ENCODE data around the gene CDH23.

Gene CDH23

DNA sequence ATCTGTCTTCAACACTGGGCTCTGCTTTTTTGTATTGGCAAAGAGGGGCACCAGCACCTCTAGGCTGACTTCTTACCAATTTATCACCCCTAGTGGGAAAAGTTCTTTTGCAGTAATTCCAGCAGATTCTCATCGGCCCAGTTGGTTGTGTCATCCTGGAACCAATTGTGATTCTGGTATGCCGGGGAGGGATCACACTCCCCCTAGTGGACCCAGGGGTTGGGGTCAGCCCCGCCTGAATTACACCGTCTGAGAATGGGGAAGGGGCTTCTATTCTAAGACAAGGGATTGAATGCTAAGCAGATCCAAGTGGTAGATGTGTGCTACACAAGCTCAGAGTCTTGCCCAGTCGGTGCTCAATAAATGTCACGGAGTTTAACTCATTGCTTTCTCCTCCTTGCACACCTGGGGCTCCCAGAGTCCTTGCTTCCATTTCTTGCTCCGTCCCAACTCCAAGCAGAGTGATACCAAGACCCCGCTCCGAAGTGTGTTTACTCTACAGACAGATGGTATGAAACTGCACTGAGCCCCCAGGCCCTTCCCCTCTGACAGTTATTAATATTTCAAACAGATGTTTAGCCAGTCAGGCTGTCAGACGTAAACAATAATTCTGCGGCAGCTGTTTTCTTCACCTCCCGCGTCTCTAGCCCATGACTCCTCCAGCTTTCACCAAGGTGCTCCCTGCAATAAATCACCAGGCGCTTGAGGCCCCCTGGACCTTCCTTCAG, 251.0 kb downstream of the CDH23 start:
- no peak for DNase-seq

DNA sequence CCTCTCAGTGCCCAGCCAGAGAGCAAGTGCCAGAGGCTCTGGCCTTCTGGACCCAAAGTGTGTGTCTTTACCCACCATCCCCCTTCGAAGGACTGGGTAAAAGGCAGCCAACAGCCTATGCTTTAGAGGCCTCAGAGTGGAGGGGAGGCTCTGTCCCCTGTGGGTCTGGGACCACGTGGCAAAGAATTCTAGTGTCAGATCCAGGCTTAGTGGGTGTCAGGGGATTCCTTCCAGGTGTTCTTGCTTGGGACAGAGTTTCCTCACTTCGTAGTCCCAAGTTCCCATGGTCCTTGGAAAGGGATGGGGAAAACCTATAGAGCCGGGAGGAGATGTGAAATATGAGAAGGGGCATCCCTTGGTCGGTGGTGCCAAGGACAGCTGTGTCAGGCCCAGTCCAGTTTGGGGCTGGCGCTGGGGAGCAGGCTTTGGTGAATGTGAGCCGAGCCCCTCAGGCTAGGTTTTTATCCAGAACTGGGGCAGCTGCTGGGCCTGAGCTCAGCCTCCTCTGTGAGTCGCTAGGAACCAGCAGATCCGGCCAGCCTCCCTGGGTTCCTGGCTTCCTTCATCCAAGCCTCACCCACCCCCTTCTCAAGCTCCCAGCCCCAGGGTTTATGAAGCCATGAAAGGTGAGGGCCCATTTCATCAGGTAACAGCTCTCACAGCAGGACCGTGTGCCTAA, 251.7 kb downstream of the CDH23 start:
- no peak for DNase-seq

DNA sequence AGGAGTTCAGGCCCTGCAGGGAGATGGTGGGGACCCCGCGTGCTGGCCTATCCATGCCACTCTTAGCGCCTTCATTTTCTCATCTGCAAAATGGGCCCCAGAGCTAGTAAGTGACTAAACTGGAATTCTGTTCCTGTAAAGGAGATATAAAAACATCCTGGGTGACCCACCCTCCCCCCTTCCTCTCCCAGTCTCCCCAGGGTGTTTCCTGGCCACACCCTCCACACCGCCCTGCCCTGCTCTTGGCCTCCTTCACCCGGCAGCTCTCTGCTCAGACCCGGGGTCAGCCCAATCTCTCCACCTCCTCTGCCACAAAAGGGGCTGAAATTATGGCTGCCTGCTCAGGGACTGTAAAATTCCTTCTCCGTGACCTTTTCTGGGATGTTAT, 252.2 kb downstream of the CDH23 start:
- no peak for DNase-seq

DNA sequence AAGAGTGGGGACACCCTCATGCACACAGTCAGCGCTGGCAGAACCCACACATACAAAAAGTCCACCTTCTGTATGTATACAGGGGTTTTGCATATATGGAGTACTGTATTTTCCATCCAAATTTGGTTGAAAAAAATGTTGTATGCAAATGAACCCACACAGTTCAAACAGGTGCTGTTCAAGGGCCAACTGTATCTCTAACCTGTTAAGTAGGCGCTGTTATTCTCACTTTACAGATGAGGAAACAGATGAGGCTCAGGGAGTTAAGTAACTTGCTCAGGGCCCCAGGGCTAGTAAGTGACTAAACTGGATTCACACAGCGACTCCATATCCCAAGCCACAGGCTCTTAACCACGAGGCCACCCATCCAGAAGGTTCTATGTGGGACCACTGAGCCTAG, 252.9 kb downstream of the CDH23 start:
- no peak for DNase-seq

DNA sequence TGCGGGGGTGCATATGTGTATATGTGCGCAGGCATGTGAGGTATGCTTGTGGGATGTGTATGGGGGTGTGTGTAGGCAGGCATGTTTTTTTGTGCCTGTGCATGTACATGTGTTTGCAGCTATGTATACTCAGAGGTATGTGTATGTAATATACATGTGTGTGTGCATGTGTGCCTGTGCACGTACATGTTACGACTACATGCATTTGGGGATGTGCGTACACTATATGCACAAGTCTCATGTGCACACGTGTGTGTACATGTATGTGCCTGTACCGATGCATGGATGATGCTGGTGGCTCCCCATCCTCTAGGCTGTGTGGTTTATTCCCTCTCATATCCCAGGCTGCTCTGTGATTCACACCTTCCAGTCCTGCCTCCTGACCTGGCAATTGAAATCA, 253.7 kb downstream of the CDH23 start:
- DNase-seq, result no peak

- no peak for DNase-seq
Measured at GRCh38 chr10:71651428-71651827, 254.7 kb downstream of the CDH23 start.

DNA sequence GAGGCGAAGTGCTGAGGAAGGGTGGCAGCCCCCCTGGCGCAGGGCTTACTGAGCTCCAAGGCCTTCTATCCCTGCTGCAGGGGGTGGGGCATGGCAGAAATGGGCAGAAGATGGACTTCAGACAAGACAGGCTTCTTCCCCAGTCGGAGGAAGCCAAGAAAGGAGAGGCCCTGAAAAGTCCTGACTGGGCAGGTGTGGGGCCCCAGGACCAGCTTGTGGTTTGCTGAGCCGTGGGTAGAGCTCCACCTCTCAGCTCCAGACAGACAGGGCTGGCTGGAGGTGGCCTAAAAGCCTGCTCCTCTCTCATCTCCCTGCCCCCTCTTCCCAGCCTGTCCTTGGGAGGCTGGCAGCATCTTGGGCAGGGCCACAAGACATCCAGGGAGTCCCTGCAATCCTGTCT, 255.2 kb downstream of the CDH23 start:
- DNase-seq, result no peak

DNA sequence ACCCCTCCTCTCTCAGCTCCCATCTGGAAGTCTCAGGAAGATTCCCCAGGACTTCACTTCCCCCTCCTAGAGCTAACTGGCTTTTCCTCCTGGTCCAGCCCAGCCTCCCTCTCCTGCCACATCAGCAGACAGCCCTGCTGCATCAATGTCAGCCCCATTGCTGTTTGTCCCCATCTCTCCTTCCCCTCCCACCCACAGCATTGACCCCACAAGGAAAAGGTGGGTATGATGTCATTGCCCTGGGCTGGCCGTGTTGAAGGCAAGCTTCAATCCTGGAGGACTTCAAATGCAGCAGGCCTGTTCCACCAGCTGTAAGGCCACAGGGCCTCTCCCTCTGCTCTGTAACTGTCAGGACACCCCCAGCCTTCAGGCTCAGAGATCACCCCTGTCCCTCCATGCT, 256.3 kb downstream of the CDH23 start:
- no peak for DNase-seq

- no peak for DNase-seq
Measured at GRCh38 chr10:71656220-71656619, 259.5 kb downstream of the CDH23 start.

GRCh38 chr10:71657604-71658466, 261.1 kb downstream of the CDH23 start:
- no peak for DNase-seq

DNA sequence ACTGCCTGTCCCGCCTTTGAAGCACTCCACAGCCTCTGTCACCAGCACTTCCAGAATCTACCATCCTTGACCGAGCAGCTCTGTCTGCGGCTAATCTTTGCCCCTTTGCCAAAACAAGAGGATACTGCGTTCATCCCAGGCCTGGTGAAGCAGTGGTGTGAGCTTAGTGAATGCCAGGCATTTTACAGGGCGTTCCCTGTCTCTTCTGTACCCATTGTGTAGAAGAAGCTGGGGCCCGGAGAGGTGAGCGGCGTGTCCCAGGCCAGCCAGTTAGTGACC, 261.7 kb downstream of the CDH23 start:
- no peak for DNase-seq

DNA sequence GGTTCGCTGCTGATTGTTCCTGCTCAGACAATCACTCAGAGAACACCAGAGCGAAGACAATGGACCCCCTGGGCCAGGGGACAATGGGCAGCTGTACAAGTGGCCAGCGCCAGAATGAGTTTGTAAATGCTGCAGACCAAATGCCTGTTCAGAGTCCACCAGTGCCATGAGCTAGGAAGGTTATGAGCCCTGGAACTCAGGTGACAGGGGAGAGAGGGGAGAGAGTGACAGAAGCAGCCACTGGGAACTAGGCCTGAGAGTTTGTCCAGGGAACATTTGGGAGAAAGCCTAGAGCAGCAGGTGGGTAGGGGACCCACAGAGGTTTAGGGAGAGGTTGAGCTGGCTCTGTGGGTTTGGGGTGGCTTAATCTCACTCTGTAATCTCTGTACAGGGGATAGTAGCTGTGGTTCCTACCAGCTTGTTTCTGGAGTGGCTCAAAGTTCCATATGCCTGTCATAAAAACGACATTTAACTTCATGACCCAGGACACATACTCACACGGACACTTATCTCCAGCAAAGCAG, 262.5 kb downstream of the CDH23 start:
- DNase-seq, result no peak

GRCh38 chr10:71659737-71660136, 263.0 kb downstream of the CDH23 start:
- no peak for DNase-seq

DNA sequence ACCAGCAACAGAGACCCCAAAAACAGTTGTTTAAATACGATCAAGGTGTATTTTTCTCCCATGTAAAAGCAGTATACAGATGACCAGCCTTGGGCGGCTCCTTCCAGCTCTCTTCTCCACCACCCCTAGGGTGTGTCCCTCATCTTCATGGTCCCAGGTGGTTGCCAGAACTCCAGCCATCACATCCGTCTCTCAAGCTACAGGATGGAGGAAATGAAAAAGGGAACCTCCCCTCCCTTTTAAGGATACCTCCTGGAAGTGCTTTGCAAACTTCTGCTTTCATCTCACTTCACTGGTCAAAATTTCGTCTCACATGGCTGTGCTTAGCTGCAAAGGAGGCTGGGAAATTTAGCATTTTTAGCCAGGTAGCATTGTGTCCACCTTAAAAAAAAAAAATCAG, 263.6 kb downstream of the CDH23 start:
- no peak for DNase-seq

DNA sequence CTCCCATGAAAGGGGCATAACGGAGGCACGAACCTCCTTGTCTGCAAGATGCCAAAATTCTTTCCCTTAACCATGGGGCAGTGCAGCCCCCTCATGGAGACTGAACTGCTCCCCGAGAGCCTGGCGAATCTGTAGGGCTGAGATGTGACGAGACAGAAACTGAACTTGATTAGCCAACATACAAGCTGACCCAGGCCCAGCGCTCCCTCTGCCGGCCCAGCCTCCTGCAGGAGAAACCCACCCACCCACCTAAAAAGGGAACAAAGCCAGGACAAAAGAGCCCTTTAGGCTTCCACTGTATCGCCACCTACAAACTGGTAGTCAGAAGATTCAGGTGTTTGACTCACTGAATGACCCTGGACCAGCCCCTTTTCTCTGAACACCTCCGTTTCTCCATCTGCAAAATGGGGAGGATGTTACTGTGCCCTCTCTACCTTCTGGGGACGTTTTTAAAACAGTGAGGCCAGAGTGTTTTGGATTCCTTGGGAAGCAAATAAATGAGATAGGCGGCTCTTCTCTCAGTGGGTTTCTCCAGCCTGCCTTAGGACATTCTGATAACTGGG, 264.4 kb downstream of the CDH23 start:
- DNase-seq, result no peak

DNA sequence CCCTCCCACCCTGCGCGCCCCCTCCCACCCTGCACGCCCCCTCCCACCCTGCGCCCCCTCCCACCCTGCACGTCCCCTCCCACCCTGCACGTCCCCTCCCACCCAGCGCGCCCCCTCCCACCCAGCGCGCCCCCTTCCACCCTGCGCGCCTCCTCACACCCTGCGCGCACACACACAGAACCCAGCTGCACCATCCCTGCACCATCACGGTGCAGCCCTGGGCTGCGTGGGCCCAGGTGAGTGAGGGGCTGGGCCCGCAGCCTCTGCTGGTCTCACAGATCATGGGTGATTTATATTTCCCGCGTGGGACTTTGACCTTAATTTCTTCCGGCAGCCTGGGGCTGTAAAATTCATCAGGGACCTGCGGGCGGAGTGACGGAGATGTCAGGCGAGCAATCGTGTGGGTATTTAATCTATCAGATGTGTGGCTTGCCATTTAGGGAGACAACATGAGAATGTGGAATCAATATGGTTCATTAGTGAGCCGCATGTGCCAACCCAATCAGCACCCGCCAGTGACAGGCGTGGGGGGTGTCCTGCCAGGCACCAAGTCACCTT, 265.1 kb downstream of the CDH23 start:
- DNase-seq, result no peak

GRCh38 chr10:71663311-71663710, 266.6 kb downstream of the CDH23 start:
- DNase-seq, result no peak

- no peak for DNase-seq
Measured at GRCh38 chr10:71664585-71664984, 267.9 kb downstream of the CDH23 start.

- DNase-seq, result no peak
Measured at GRCh38 chr10:71665456-71665855, 268.7 kb downstream of the CDH23 start.

- DNase-seq, result no peak
Measured at GRCh38 chr10:71666639-71667386, 270.1 kb downstream of the CDH23 start.

GRCh38 chr10:71667387-71667752, 270.6 kb downstream of the CDH23 start:
- DNase-seq, result no peak
